Endothelial cell (in vitro differentiated cells): ENCODE results near the gene GRID1. TPM values are rescaled to one million over a fixed set of nuclear protein-coding genes. Genes with fewer than 3 reads are reported as not detected.

Experiments used
- DNase-seq: peaks from one replicate; pipeline ENCODE4 v3.0.0; 2021; ENCODE audit warnings: low spot score
- H3K27ac Mint-ChIP-seq: one replicate; pipeline ENCODE4 v1.8.0; 2021; ENCODE audit warnings: mixed read lengths, inconsistent platforms; ENCODE audit not compliant: unreplicated experiment
- H3K27me3 Mint-ChIP-seq: one replicate; pipeline ENCODE4 v1.8.0; 2021; ENCODE audit warnings: mild to moderate bottlenecking, moderate library complexity, mixed read lengths, inconsistent platforms; ENCODE audit not compliant: unreplicated experiment
- H3K36me3 Mint-ChIP-seq: one replicate; pipeline ENCODE4 v1.8.0; 2021; ENCODE audit warnings: mild to moderate bottlenecking, low read depth, mixed read lengths, inconsistent platforms; ENCODE audit not compliant: unreplicated experiment
- H3K4me1 Mint-ChIP-seq: one replicate; pipeline ENCODE4 v1.8.0; 2021; ENCODE audit warnings: mild to moderate bottlenecking, mixed read lengths, inconsistent platforms; ENCODE audit not compliant: unreplicated experiment
- H3K4me3 Mint-ChIP-seq: one replicate; pipeline ENCODE4 v1.8.0; 2021; ENCODE audit warnings: mild to moderate bottlenecking, mixed read lengths, inconsistent platforms; ENCODE audit not compliant: unreplicated experiment
- H3K9me3 Mint-ChIP-seq: one replicate; pipeline ENCODE4 v1.8.0; 2021; ENCODE audit warnings: mixed read lengths, inconsistent platforms; ENCODE audit not compliant: unreplicated experiment
- total RNA-seq: library from RNA; stranded (reverse); fragmentation: NEBNext Ultra II Directional; extraction: Animal tissue kit (Norgen Biotek cat#: 25700); gene quantifications from one replicate; pipeline ENCODE4 v1.2.1, GENCODE V29; 2021; ENCODE audit not compliant: unreplicated experiment
- TF ChIP-seq, protein P1 (sequence below): fragments of 200-600 bp; sonication (generic); IDR thresholded peaks from one replicate; pipeline ENCODE4 v1.5.0; 2021; ENCODE audit warnings: antibody characterized with exemption; ENCODE audit not compliant: unreplicated experiment

GRID1 gene
- total RNA-seq, 1 donor from 2014 or later: 0.26 TPM

DNA sequence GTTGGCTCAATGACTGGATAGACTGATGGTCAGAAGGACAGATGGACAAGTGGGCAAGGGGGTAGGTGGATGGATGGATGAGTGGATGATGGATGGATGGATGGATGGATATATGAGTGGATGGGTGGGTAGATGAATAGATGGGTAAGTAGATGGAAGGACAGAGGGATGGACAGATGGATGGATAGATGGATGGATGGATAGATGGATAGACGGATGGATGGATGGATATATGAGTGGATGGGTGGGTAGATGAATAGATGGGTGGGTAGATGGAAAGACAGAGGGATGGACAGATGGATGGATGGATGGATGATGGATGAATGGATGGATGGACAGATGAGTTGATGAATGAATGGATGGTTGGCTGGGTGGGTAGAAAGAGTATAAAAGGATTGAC is 119.5 kb downstream of the GRID1 start:
- Mint-ChIP-seq H3K4me3 (peak overlapping the region; percentile 35), H3K27ac (peak overlapping the region; percentile 16), H3K27me3 (peaks cover 9% of the 10 kb centered on the region), H3K4me1 (no peaks in the 10 kb centered on the region), H3K9me3 (no peaks in the 10 kb centered on the region), H3K36me3 (peaks cover 5% of the 10 kb centered on the region)
- TF ChIP-seq, protein P1, sequence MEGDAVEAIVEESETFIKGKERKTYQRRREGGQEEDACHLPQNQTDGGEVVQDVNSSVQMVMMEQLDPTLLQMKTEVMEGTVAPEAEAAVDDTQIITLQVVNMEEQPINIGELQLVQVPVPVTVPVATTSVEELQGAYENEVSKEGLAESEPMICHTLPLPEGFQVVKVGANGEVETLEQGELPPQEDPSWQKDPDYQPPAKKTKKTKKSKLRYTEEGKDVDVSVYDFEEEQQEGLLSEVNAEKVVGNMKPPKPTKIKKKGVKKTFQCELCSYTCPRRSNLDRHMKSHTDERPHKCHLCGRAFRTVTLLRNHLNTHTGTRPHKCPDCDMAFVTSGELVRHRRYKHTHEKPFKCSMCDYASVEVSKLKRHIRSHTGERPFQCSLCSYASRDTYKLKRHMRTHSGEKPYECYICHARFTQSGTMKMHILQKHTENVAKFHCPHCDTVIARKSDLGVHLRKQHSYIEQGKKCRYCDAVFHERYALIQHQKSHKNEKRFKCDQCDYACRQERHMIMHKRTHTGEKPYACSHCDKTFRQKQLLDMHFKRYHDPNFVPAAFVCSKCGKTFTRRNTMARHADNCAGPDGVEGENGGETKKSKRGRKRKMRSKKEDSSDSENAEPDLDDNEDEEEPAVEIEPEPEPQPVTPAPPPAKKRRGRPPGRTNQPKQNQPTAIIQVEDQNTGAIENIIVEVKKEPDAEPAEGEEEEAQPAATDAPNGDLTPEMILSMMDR: no peak
- DNase-seq: no peak

DNA sequence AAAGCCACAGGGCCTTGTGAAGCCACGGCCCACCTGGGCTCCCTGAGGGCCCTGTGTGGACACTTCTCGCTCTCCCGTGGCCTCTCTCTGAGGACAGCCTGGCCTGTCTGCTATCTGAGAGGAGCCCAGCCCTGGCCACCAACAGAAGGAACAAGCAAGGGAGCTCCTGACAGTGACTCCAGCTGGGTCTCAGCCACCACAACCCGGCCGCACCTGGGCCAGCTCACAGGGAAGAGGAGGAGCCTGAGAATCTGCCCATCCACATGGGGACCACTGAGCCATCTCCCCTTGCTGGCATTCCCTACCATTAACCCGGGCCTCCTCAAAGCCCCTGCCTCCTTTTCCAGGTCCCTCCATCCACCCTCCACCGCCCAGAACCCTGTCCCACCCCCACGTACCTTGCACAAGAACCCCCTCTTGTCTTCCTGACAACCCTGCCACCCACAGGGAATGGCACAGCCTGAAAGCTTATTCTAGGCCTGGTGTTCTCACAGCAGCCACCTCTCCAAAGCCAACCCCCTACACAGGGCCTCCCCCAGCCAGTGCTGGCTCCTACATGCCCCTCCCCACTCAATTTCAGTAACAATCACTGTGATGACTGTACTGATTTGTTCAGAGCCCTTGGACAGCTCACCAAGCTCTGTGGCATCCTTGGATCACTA is 120.2 kb downstream of the GRID1 start:
- DNase-seq: no peak
- no peak overlapping the region for H3K27ac Mint-ChIP-seq
- H3K36me3 Mint-ChIP-seq: peaks cover 5% of the 10 kb centered on the region
- no peaks in the 10 kb centered on the region for H3K9me3 Mint-ChIP-seq
- H3K4me1 Mint-ChIP-seq: no peaks in the 10 kb centered on the region
- TF ChIP-seq, protein P1: no peak
- H3K4me3 Mint-ChIP-seq: no peak overlapping the region
- H3K27me3 Mint-ChIP-seq: peaks cover 9% of the 10 kb centered on the region

DNA sequence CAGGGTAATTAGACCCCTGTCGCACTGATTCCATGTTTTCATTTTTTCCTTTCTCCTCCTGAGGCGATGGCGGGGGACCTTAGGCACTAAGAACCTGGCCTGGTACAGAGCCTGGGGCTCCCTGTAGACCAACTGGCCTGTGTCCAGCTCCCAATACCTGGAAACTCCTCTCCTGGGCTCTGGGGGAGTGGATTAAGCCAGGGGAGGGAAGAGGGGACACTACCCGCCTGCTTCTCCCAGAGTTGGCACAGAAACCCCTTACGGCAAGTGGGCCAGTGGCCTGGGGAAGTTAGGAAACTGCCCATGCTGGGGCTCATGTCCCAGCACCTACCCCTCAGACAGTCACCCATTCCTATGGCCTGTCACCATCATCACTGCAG is 121.6 kb downstream of the GRID1 start:
- TF ChIP-seq, protein P1: no peak
- no peak overlapping the region for H3K4me3 Mint-ChIP-seq
- no peak for DNase-seq
- no peaks in the 10 kb centered on the region for H3K9me3 Mint-ChIP-seq
- no peaks in the 10 kb centered on the region for H3K4me1 Mint-ChIP-seq
- peaks cover 5% of the 10 kb centered on the region for H3K36me3 Mint-ChIP-seq
- peaks cover 9% of the 10 kb centered on the region for H3K27me3 Mint-ChIP-seq
- H3K27ac Mint-ChIP-seq: no peak overlapping the region

DNA sequence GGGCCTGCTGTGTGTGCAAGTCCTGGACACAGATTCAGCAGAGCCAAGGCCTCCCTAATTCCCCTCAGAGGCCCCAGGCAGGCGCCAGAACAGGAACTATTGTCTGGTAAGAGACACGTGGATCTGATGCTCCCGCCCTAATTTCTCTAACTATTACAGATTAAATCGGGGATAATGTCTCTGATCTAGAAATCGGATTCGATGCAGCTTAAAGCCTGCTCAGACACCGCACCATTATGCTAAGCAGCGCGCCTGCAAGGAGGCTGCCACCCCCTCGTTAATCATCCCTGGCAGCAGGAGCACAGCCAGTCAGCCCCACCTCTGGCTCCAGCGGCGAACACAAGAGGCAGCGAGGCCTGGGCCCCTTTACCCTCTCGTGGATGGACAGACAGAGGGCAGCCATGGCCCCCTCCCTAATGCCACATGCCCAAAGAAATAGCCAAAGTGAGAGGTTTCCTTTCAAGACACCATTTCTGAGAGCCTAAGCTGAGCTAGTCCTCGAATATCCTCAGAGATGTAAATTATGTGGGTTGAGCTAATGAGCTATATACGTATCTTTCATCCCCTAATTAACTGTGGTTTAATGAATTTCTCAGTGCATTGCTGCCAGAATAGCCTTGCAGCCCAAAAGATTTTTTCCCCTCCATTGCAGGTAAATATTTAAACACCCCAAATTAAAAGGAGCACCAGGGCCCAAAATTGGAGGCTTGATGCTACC is 122.1 kb downstream of the GRID1 start:
- H3K4me1 Mint-ChIP-seq: no peaks in the 10 kb centered on the region
- H3K9me3 Mint-ChIP-seq: no peaks in the 10 kb centered on the region
- TF ChIP-seq, protein P1: no peak
- H3K4me3 Mint-ChIP-seq: no peak overlapping the region
- no peak overlapping the region for H3K27ac Mint-ChIP-seq
- H3K27me3 Mint-ChIP-seq: peaks cover 9% of the 10 kb centered on the region
- H3K36me3 Mint-ChIP-seq: peaks cover 5% of the 10 kb centered on the region
- DNase-seq: no peak

DNA sequence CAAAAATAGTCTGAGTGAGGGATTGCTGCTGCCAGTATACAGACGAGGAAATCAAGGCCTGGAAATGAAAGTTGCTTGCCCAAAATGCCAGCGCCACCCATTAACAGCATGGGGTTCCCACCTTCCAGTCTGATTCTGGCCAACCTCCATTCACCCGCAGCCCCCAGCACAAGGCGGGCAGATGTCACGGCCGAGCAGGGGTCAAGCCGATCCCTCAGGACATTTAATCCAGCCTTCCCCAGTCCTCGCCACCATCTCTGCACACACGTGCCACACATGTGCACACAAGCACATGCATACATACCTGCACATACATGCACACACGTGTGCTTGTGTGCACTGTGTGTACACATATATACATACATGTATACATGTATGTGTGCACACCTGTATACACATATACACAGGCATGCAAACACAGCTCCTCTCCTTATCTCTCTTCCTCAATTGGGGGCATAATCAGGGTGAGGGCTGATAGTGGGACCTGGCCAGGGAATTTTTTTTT is 122.9 kb downstream of the GRID1 start:
- Mint-ChIP-seq H3K4me3 (no peak overlapping the region), H3K27me3 (peaks cover 9% of the 10 kb centered on the region), H3K27ac (no peak overlapping the region), H3K4me1 (no peaks in the 10 kb centered on the region), H3K9me3 (no peaks in the 10 kb centered on the region), H3K36me3 (peaks cover 5% of the 10 kb centered on the region)
- TF ChIP-seq, protein P1: no peak
- no peak for DNase-seq
